ENCODE measurements around the gene WWTR1.

The WWTR1 gene

GRCh38 chr3:149495581-149496125, 162.2 kb downstream of the WWTR1 start:
- TF ChIP-seq, protein P1, sequence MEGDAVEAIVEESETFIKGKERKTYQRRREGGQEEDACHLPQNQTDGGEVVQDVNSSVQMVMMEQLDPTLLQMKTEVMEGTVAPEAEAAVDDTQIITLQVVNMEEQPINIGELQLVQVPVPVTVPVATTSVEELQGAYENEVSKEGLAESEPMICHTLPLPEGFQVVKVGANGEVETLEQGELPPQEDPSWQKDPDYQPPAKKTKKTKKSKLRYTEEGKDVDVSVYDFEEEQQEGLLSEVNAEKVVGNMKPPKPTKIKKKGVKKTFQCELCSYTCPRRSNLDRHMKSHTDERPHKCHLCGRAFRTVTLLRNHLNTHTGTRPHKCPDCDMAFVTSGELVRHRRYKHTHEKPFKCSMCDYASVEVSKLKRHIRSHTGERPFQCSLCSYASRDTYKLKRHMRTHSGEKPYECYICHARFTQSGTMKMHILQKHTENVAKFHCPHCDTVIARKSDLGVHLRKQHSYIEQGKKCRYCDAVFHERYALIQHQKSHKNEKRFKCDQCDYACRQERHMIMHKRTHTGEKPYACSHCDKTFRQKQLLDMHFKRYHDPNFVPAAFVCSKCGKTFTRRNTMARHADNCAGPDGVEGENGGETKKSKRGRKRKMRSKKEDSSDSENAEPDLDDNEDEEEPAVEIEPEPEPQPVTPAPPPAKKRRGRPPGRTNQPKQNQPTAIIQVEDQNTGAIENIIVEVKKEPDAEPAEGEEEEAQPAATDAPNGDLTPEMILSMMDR (IDR thresholded peaks at IDR 0.05), result no peak

GRCh38 chr3:149494759-149495580, 162.9 kb downstream of the WWTR1 start:
- TF ChIP-seq, protein P1 (IDR thresholded peaks at IDR 0.05), result no peak

DNA sequence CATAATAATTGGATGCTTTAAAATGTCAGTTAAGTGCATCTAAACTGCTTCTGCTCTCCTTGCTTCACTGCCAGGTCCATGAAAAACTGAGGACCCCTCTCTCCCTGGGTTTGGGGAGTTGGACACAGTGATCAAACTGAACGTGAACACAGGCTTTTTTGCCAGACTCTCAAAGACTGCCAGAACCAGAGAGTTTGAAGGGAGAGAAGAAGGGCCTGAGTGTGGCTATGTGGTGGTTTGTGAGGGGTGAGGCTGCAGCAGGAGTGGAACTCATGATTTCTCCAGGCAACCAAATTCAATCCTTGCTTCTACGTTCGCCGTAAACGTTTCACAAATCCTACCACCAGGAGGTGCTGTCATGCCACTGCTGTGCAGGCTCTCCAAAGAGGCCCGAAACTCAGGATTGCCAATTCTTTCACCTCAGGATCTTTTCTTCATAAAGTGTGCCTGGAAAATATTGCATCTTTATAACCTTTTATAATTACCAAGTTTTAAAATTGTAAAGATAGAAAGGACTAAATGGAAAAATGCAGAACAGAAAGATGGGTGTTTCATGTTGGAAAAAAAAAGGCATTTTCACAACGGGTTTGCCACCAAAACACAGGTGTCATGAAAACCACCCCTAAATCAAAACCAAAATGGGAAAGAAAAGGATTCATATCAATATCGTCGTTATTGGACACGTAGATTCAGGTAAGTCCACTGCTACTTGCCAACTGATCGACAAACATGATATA, 163.6 kb downstream of the WWTR1 start:
- TF ChIP-seq, protein P1 (IDR thresholded peaks at IDR 0.05), result peak; percentile 85

GRCh38 chr3:149493315-149494021, 164.4 kb downstream of the WWTR1 start:
- TF ChIP-seq, protein P1 (IDR thresholded peaks at IDR 0.05), result no peak

- TF ChIP-seq, protein P1 (IDR thresholded peaks at IDR 0.05), result no peak
These were observed 167.4 kb downstream of the WWTR1 start for GRCh38 chr3:149490260-149490971.

GRCh38 chr3:149489060-149489690, 168.7 kb downstream of the WWTR1 start:
- TF ChIP-seq, protein P1 (IDR thresholded peaks at IDR 0.05), result peak; percentile 62
